Colonic mucosa (tissue), 4 donors: Measurements from ENCODE around the gene PACS2. TPM values are rescaled to one million over a fixed set of nuclear protein-coding genes. Genes with fewer than 3 reads are reported as not detected.

Experiments used
- DNase-seq: peaks from one replicate; pipeline ENCODE4 v3.0.0-alpha.2; 2020
- H3K27ac ChIP-seq: fragments of 200-600 bp; one replicate; pipeline ENCODE4 v1.8.0; 2021
- H3K27me3 ChIP-seq: fragments of 200-600 bp; one replicate; pipeline ENCODE4 v1.8.0; 2021
- H3K36me3 ChIP-seq: fragments of 200-600 bp; one replicate; pipeline ENCODE4 v1.8.0; 2021
- H3K4me1 ChIP-seq: fragments of 200-600 bp; one replicate; pipeline ENCODE4 v1.8.0; 2021; ENCODE audit warnings: mild to moderate bottlenecking
- H3K4me3 ChIP-seq: fragments of 200-600 bp; one replicate; pipeline ENCODE4 v1.8.0; 2021
- H3K9ac ChIP-seq, 2 donors: one replicate each; pipeline ENCODE4 v1.7.0; 2013; ENCODE audit warnings: control low read depth in 2 of 2, low read depth in 2 of 2, low read length in 2 of 2
- H3K9me3 ChIP-seq: fragments of 200-600 bp; one replicate; pipeline ENCODE4 v1.8.0; 2021
- CTCF ChIP-seq: fragments of 200-600 bp; IDR thresholded peaks from one replicate; pipeline ENCODE4 v1.8.0; 2022; ENCODE audit warnings: antibody characterized with exemption, mild to moderate bottlenecking
- intact Hi-C: fragments of 100-400 bp; cut with DNase I; formaldehyde crosslinking; loops from one replicate; pipeline ENCODE4 v1.14.1; 2022
- total RNA-seq, 2 donors: library from RNA; stranded (reverse); fragmentation: NEBNext Ultra II Directional in 1 of 2; extraction: Animal tissue kit (Norgen Biotek cat#: 25700) in 1 of 2; gene quantifications; one replicate each; pipeline ENCODE4 v1.2.1, GENCODE V29; 2021
- donor health status: healthy.
- donor health status: DM: no; HTN: no; CAD: no.
- donor health status: DM: no; HTN: no; CAD: no.

Gene PACS2
- total RNA-seq, 2 donors from 2014 or later = 44.1 to 82.5 TPM

DNA sequence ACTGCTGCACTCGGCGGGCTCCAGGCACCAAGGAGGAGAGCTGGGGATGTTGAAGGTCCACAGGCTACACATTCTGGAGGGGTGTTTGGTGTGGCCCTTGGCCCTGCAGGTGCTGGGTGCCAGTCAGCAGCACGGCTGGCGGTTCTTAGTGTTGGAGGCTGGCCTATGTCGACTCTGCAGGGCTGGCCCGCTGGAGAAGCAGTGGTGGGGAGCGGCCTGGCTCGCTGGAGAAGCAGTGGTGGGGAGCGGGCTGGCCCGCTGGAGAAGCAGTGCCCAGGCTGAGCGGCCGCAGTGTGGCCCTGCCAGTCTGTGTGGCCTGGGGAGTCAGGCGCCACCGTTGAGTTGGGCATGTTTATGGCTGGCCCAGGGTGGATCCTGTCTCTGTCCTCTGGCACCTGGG lies 132.4 kb downstream of the PACS2 start:
- Histone ChIP-seq H3K27ac (no peak overlapping the region), H3K4me1 (no peaks in the 10 kb centered on the region), H3K36me3 (no peaks in the 10 kb centered on the region), H3K9ac (no peak overlapping the region), H3K27me3 (no peaks in the 10 kb centered on the region), H3K4me3 (no peak overlapping the region), H3K9me3 (no peaks in the 10 kb centered on the region)
- intact Hi-C loops = loop anchor here (5.0 to 10.0 kb wide), 2 partner anchors 75 to 78 kb away; partner anchors contain the start of gene TMEM121
- TF ChIP-seq CTCF = no peak
- DNase-seq = no peak

Other genes with a start within 250 kb of the PACS2 start
- 1 to 10 TPM; 1.0 TPM for gene GPR132, start 249.3 kb upstream of the PACS2 start, total RNA-seq
- 10 to 100 TPM in 1 of 2 donors, 1 to 10 TPM in 1; 8.2 to 11.0 TPM for gene JAG2, start 146.0 kb upstream of the PACS2 start, total RNA-seq
- 10 to 100 TPM; 40.8 to 46.0 TPM for gene NUDT14, start 133.4 kb upstream of the PACS2 start, total RNA-seq
- 10 to 100 TPM; 56.9 to 66.0 TPM for gene BTBD6, start 66.2 kb upstream of the PACS2 start, total RNA-seq
- 10 to 100 TPM; 27.2 to 40.6 TPM for gene BRF1, start 13.7 kb upstream of the PACS2 start, total RNA-seq
- gene TEX22, start 83.8 kb downstream of the PACS2 start, total RNA-seq = 1 to 10 TPM; 1.4 to 2.4 TPM
- 10 to 100 TPM; 47.0 to 90.2 TPM for gene MTA1, start 105.1 kb downstream of the PACS2 start, total RNA-seq
- gene CRIP2, start 160.1 kb downstream of the PACS2 start, total RNA-seq = 10 to 100 TPM; 11.3 to 20.3 TPM
- gene CRIP1, start 172.1 kb downstream of the PACS2 start, total RNA-seq = 100 to 1,000 TPM in 1 of 2 donors, 10 to 100 TPM in 1; 97.1 to 220 TPM
- 10 to 100 TPM; 15.0 to 55.7 TPM for gene TEDC1, start 176.5 kb downstream of the PACS2 start, total RNA-seq
- gene TMEM121, start 211.8 kb downstream of the PACS2 start, total RNA-seq = under 1 TPM; 0.82 TPM